ENCODE results near the gene ZNF557.
"Not testable (repeated sequence)": the region's sequence is repeated elsewhere in the genome, so short reads cannot be mapped to it uniquely, and the experiment has no call there.

Gene ZNF557

DNA sequence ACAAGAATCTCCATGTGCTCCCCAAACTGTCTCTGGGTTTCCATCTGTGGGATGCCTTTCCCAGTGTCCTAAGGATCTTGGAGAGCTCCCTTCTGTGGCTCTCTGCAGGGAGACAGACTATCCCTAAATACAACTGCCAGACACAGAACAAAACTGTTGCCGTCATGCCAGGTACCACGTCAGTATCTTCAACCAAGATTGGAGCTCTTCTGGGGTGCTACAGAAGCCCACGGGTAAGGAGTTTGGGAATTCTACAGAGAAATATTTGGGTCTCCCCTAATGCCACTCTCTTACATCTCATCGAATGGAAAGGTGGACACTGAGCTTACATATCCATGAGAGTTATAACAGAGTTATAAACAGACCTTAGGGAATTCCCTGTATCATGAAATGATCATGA lies 6.2 kb upstream of the ZNF557 start:
- no peak for DNase-seq (ENCODE audit: low read depth)
- in situ Hi-C loops (cut with HindIII; ENCODE audit: low sequenced_read_pairs) = no loop called here
- TF ChIP-seq, protein P1, sequence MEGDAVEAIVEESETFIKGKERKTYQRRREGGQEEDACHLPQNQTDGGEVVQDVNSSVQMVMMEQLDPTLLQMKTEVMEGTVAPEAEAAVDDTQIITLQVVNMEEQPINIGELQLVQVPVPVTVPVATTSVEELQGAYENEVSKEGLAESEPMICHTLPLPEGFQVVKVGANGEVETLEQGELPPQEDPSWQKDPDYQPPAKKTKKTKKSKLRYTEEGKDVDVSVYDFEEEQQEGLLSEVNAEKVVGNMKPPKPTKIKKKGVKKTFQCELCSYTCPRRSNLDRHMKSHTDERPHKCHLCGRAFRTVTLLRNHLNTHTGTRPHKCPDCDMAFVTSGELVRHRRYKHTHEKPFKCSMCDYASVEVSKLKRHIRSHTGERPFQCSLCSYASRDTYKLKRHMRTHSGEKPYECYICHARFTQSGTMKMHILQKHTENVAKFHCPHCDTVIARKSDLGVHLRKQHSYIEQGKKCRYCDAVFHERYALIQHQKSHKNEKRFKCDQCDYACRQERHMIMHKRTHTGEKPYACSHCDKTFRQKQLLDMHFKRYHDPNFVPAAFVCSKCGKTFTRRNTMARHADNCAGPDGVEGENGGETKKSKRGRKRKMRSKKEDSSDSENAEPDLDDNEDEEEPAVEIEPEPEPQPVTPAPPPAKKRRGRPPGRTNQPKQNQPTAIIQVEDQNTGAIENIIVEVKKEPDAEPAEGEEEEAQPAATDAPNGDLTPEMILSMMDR (IDR thresholded peaks at IDR 0.05; ENCODE audit: low read depth, low read length, missing control alignments) = no peak
- H3K4me3 ChIP-seq (ENCODE audit: low read depth, low read length) = no peak overlapping the region

GRCh38 chr19:7063764-7064418 lies 5.6 kb upstream of the ZNF557 start:
- in situ Hi-C loops (cut with HindIII; ENCODE audit: low sequenced_read_pairs) = no loop called here
- H3K4me3 ChIP-seq (ENCODE audit: low read depth, low read length) = no peak overlapping the region
- TF ChIP-seq, protein P1 (IDR thresholded peaks at IDR 0.05; ENCODE audit: low read depth, low read length, missing control alignments) = no peak
- no peak for DNase-seq (ENCODE audit: low read depth)

GRCh38 chr19:7067122-7067521 lies 2.4 kb upstream of the ZNF557 start:
- TF ChIP-seq, protein P1 (IDR thresholded peaks at IDR 0.05; ENCODE audit: low read depth, low read length, missing control alignments) = peak; percentile 15
- DNase-seq (ENCODE audit: low read depth); H3K4me3 ChIP-seq (ENCODE audit: low read depth, low read length); in situ Hi-C loops (cut with HindIII; ENCODE audit: low sequenced_read_pairs): not testable (repeated sequence)

DNA sequence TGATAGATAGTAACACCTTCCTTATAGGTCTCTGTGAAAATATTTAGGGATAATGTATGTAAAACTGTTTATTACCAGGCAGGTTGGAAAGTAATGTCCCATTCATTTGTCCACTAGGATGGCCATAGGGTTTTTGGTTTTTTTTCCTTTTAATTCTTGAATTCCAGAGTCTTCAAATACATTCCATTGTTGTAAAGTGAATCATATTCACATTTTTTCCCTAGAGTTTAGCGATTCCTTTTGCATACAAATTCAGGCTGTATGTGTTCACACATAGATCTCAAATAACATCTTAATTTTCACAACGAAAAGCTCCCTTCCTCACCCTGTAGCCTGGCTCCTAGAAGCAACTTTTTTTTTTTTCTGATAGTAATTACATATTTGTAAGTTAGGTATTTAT lies 1.8 kb upstream of the ZNF557 start:
- TF ChIP-seq, protein P1 (IDR thresholded peaks at IDR 0.05; ENCODE audit: low read depth, low read length, missing control alignments) = no peak
- in situ Hi-C loops (cut with HindIII; ENCODE audit: low sequenced_read_pairs) = no loop called here
- DNase-seq (ENCODE audit: low read depth) = no peak
- H3K4me3 ChIP-seq (ENCODE audit: low read depth, low read length) = no peak overlapping the region

GRCh38 chr19:7068599-7068998 lies 904 bp upstream of the ZNF557 start:
- TF ChIP-seq, protein P1 (IDR thresholded peaks at IDR 0.05; ENCODE audit: low read depth, low read length, missing control alignments) = no peak
- no peak for DNase-seq (ENCODE audit: low read depth)
- peak overlapping the region; percentile 95 for H3K4me3 ChIP-seq (ENCODE audit: low read depth, low read length)
- in situ Hi-C loops (cut with HindIII; ENCODE audit: low sequenced_read_pairs) = no loop called here

DNA sequence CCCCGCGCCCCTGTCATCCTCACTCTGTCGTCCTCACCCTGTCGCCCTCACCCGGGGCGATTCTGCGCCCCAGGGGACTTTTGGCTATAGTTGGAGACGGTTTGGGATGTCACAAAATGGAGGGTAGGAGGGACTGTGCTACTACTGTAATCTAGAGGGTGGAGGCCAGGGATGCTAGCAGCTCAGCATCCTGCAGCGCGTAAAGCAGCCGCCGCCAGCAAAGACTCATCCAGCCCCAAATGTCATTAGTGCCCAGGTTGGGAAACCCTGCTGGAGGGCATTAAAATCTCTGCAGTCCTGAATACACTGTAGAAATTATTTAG lies 362 bp downstream of the ZNF557 start:
- H3K4me3 ChIP-seq (ENCODE audit: low read depth, low read length) = peak overlapping the region; percentile 95
- TF ChIP-seq, protein P1 (IDR thresholded peaks at IDR 0.05; ENCODE audit: low read depth, low read length, missing control alignments) = no peak
- no peak for DNase-seq (ENCODE audit: low read depth)
- in situ Hi-C loops (cut with HindIII; ENCODE audit: low sequenced_read_pairs) = no loop called here

Measured in astrocyte of the cerebellum (primary cell).